NB4 (cell line): ENCODE results near the gene DENND1A.

Source experiments
- DNase-seq: peaks from one replicate; pipeline ENCODE4 v3.0.0; 2010; ENCODE audit warnings: low read depth
- H3K4me3 ChIP-seq: one replicate; pipeline ENCODE4 v1.5.1; 2011; ENCODE audit warnings: mild to moderate bottlenecking, low read depth, low read length, moderate library complexity
- CTCF ChIP-seq: IDR thresholded peaks from one replicate; pipeline ENCODE4 v1.5.1; 2012; ENCODE audit warnings: low read depth, low read length
- MAX ChIP-seq: IDR thresholded peaks from 2 replicates; pipeline ENCODE4 v1.6.1; 2011; ENCODE audit warnings: low read depth, low read length
- MYC ChIP-seq: IDR thresholded peaks from 2 replicates; pipeline ENCODE4 v1.6.1; 2011; ENCODE audit warnings: low read depth, low read length
- POLR2A ChIP-seq: IDR thresholded peaks from 2 replicates; pipeline ENCODE4 v1.6.1; 2011; ENCODE audit warnings: mild to moderate bottlenecking; ENCODE audit not compliant: insufficient read length; ENCODE audit errors: extremely low read depth

The DENND1A gene

GRCh38 chr9:123814496-123814895 is 115.4 kb downstream of the DENND1A start:
- no peak overlapping the region for H3K4me3 ChIP-seq
- DNase-seq = no peak
- no peak for TF ChIP-seq MYC
- no peak for TF ChIP-seq MAX
- TF ChIP-seq POLR2A = no peak
- no peak for TF ChIP-seq CTCF

DNA sequence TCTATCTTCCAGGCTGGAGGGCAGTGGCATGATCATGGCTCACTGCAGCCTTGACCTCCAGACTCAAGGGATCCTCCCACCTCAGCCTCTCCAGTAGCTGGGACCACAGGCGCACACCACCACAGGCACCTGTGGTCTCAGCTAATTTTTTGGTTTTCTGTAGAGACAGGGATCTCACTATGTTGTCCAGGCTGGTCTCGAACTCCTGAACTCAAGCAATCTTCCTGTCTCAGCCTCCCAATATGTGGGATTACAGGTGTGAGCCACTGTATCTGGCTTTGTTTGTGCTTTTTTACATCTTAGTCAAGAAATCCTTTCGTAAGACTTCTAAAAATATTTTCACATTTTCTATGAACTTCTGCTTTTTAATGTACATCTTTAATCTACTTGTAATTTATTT is 116.9 kb downstream of the DENND1A start:
- no peak for DNase-seq
- no peak overlapping the region for H3K4me3 ChIP-seq
- TF ChIP-seq MYC = no peak
- no peak for TF ChIP-seq CTCF
- no peak for TF ChIP-seq MAX
- no peak for TF ChIP-seq POLR2A

DNA sequence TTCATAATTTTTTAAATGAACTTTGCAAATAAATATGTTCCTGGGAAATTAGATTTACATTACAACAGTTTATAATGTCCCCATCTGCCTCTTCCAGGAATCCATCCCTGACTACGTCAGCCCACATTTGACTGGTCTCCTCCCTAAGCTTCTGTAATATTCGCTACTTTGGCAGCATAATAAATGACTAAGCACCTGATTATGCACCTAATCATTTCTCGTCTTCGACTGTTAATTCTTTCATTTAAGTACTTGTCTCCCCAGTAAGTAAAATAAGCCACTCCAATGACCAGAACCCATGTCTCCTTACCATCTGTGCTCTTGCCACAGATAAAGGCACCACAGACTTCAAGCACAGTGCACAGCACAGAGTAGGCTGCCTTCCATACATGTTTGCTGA is 122.7 kb downstream of the DENND1A start:
- TF ChIP-seq MYC (no peak), POLR2A (no peak), CTCF (no peak), MAX (no peak)
- no peak for DNase-seq
- H3K4me3 ChIP-seq = no peak overlapping the region

DNA sequence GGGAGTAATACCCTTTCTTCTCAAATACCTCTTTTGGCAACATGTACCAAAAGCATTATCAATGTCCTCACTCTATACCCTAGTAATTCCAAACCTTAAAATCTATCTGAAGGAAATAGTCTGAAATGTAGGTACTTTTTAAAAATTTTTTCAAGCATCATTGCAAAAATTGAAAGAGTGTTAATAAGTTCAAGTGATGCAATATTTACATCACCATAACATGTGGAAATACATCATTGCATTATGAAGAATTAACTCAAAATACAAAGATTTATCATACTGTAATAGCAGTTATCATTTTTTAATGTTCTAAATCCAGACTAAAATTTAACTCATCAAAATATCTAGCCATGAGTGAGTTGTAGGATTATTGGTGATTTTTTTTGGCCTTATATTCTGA is 123.1 kb downstream of the DENND1A start:
- no peak overlapping the region for H3K4me3 ChIP-seq
- no peak for DNase-seq
- TF ChIP-seq MAX (no peak), CTCF (no peak), MYC (no peak), POLR2A (no peak)

DNA sequence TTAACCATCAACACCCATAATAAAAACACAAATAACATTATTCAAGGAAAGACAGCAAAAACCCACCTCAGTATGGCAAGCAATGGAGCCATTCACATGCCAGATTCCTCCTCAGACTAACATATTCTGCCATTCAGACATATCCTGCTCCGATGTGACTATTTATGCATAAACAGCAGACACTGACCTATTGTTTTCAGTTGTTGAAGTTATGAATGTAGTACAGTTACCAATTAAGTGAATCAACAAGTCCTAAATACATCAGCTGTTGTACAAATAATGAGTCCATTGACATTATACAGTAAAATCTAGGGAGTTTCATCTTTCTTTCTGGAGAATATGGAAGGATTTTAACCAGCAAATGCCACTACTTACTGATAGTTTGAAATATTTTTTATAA is 131.7 kb downstream of the DENND1A start:
- H3K4me3 ChIP-seq = no peak overlapping the region
- TF ChIP-seq CTCF = no peak
- TF ChIP-seq MAX = no peak
- no peak for TF ChIP-seq MYC
- no peak for TF ChIP-seq POLR2A
- DNase-seq = no peak

GRCh38 chr9:123796618-123797484 is 133.1 kb downstream of the DENND1A start:
- DNase-seq = no peak
- TF ChIP-seq CTCF = no peak
- no peak for TF ChIP-seq POLR2A
- no peak for TF ChIP-seq MYC
- TF ChIP-seq MAX = no peak
- no peak overlapping the region for H3K4me3 ChIP-seq
